Heart left ventricle (tissue), 13 donors: ENCODE results near the gene ETV7.

Experiments used
- POLR2A ChIP-seq, 2 donors: fragments of 450-650 bp; IDR thresholded peaks; one replicate each; pipeline ENCODE4 v1.6.1; 2017; ENCODE audit warnings: antibody characterized with exemption in 2 of 2, mild to moderate bottlenecking in 2 of 2, moderate library complexity in 2 of 2
- TF ChIP-seq, protein P1 (sequence below), 12 donors: fragments of 200-600 bp; sonication (generic) in 4 of 12; IDR thresholded peaks; one replicate each; pipeline versions ENCODE4 v1.5.0 to v1.8.0; 2018 to 2022; ENCODE audit warnings: antibody characterized with exemption in 12 of 12, mild to moderate bottlenecking in 5 of 12
- donor health status: ischemic (EF 13 %, LVEDD 7.1; RV severe dilation, severe dysfunction).
- donor health status: DM: no; HTN: yes; CAD: no.
- donor health status: DM: no; HTN: no; CAD: no.
- donor health status: ischemic (EF 25% LVEDD 6.9; RV normal size, moderate dysfunction).
- donor health status: ischemic (EF 25% LVEDD 5.7; RV mildly dilated, moderate dysfunction).
- donor health status: ischemic (EF 35%, LVEDD 5.7; RV mildly dilated, moderate dysfunction).
- donor health status: nonischemic (EF 11% LVEDD 7.7; RV severe dilation, severe dysfunction).
- donor health status: DM: yes; HTN: yes; CAD: no.
- donor health status: PGD.
- donor health status: ischemic (EF 29% LVEDD 5.4; RV normal size, mild dysfunction).
- donor health status: nonischemic (EF 23%, LVEDD 6.1; RV moderate dilation, normal function).

DNA sequence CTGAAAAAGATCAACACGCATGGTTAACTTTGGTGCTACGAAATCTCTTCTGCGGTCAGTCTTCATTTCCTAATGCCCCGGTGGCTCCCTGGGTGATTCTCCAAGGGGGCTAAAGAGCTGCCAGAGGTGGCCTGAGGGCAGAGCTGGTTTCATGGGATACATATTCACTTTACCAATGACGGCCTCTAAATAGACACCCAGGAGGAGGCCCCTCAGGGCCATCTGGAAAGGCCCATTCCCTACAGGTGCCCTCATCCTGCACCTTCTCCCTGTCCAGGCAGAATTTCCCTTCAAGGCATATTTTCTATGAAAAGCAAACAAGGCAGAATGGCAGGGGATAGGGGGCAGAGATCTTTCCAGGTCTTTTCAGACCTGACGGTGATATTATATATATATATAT, 63.3 kb downstream of the ETV7 start:
- TF ChIP-seq, protein P1, sequence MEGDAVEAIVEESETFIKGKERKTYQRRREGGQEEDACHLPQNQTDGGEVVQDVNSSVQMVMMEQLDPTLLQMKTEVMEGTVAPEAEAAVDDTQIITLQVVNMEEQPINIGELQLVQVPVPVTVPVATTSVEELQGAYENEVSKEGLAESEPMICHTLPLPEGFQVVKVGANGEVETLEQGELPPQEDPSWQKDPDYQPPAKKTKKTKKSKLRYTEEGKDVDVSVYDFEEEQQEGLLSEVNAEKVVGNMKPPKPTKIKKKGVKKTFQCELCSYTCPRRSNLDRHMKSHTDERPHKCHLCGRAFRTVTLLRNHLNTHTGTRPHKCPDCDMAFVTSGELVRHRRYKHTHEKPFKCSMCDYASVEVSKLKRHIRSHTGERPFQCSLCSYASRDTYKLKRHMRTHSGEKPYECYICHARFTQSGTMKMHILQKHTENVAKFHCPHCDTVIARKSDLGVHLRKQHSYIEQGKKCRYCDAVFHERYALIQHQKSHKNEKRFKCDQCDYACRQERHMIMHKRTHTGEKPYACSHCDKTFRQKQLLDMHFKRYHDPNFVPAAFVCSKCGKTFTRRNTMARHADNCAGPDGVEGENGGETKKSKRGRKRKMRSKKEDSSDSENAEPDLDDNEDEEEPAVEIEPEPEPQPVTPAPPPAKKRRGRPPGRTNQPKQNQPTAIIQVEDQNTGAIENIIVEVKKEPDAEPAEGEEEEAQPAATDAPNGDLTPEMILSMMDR (IDR thresholded peaks at IDR 0.05): no peak
- TF ChIP-seq POLR2A (IDR thresholded peaks at IDR 0.05): no peak
